Right lobe of liver (tissue), 6 donors: ENCODE data around the gene PLEKHO1. TPM values are rescaled to one million over a fixed set of nuclear protein-coding genes. Genes with fewer than 3 reads are reported as not detected.
"Not testable (repeated sequence)": the region's sequence is repeated elsewhere in the genome, so short reads cannot be mapped to it uniquely, and the experiment has no call there.

Experiments
- ATAC-seq, 4 donors: fragments of 200-7000 bp; cut with Tn5 transposase; one replicate each; pipeline ENCODE4 v1.9.1; 2020; ENCODE audit warnings: mild to moderate bottlenecking in 4 of 4, moderate library complexity in 4 of 4
- DNase-seq, 3 donors: peaks; one replicate each; pipeline ENCODE4 v3.0.0-alpha.2; 2020
- H3K27ac ChIP-seq, 3 donors: fragments of 200-600 bp; one replicate each; pipeline ENCODE4 v1.8.0; 2022
- H3K27me3 ChIP-seq, 2 donors: fragments of 200-600 bp; one replicate each; pipeline ENCODE4 v1.8.0; 2022
- H3K36me3 ChIP-seq, 4 donors: fragments of 200-600 bp; sonication (generic) in 1 of 4; one replicate each; pipeline versions ENCODE4 v1.5.1 to v1.8.0; 2017 to 2022; ENCODE audit warnings: control low read depth in 1 of 4
- H3K4me1 ChIP-seq, 4 donors: fragments of 200-600 bp; sonication (generic) in 1 of 4; one replicate each; pipeline versions ENCODE4 v1.5.1 to v1.8.0; 2017 to 2022; ENCODE audit warnings: control low read depth in 1 of 4
- H3K4me3 ChIP-seq, 3 donors: fragments of 200-600 bp; one replicate each; pipeline ENCODE4 v1.8.0; 2022
- H3K9me3 ChIP-seq, 4 donors: fragments of 200-600 bp; sonication (generic) in 1 of 4; one replicate each; pipeline versions ENCODE4 v1.5.1 to v1.8.0; 2017 to 2022; ENCODE audit warnings: control low read depth in 1 of 4
- CTCF ChIP-seq, 4 donors: fragments of 200-600 bp in 3 of 4; fragments of 450-650 bp in 1 of 4; IDR thresholded peaks; one replicate each; pipeline versions ENCODE4 v1.5.1 to v1.8.0; 2016 to 2022; ENCODE audit warnings: antibody characterized with exemption in 4 of 4, mild to moderate bottlenecking in 2 of 4
- POLR2A ChIP-seq: fragments of 450-650 bp; IDR thresholded peaks from one replicate; pipeline ENCODE4 v1.6.1; 2017; ENCODE audit warnings: antibody characterized with exemption, mild to moderate bottlenecking
- WGBS: methylation state at CpG from one replicate; pipeline ENCODE4 v1.1.6; 2018; ENCODE audit warnings: low coverage, low lambda C conversion rate; ENCODE audit not compliant: insufficient coverage; ENCODE audit errors: missing lambda C conversion rate; 5-methylcytosine and 5-hydroxymethylcytosine counted together
- intact Hi-C, 2 donors: fragments of 100-400 bp; cut with DNase I; formaldehyde crosslinking; loops; one replicate each; pipeline versions ENCODE4 v1.11.2 to v1.14.1; 2022
- total RNA-seq, 6 experiments: library from RNA; depleted of rRNA in 2 of 6; stranded (reverse); fragments of >200 nt in 2 of 6; fragmentation: NEBNext Ultra II Directional in 3 of 6; extraction: Animal tissue kit (Norgen Biotek cat#: 25700) in 3 of 6; gene quantifications; one replicate each; pipeline versions ENCODE4 v1.1.0 to v1.2.4, GENCODE V29; 2016 to 2023
- donor health status: DM: no; HTN: yes; CAD: no.
- donor health status: DM: no; HTN: no; CAD: no.
- donor health status: DM: no; HTN: no; CAD: no.
- donor health status: DM: no; HTN: yes; CAD: no.
- donor health status: DM: no; HTN: yes; CAD: no.

The PLEKHO1 gene
- total RNA-seq, 6 experiments from 2014 or later = 3.4 to 11.7 (median 5.3) TPM

DNA sequence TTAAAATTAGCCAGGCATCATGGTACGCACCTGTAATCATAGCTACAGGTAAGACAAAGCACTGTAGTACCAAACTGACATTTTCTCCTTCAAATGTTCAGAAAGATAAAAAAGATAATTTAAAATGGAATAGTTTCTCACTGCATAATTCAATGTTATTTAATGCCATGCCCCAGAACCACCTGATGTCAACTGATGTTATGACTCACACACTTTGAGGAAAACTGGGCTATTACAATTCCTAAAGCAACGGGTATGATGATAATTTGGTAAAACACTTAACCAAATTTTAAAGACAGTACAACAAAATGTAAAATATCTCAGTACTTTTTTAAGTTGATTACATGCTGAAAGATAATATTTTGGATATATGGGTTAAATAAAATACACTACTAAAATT is 22.9 kb upstream of the PLEKHO1 start:
- H3K36me3 ChIP-seq = no peaks in the 10 kb centered on the region
- 100% methylated on average over 2 of the region's 2 CpGs for WGBS
- no peaks in the 10 kb centered on the region for H3K9me3 ChIP-seq
- H3K27ac ChIP-seq = no peak overlapping the region
- intact Hi-C loops = no loop called here
- TF ChIP-seq CTCF (IDR thresholded peaks at IDR 0.05) = no peak
- TF ChIP-seq POLR2A = no peak
- H3K4me1 ChIP-seq = peaks cover 0 to 4% (median 0%) of the 10 kb centered on the region in 4 donors
- no peaks in the 10 kb centered on the region for H3K27me3 ChIP-seq
- ATAC-seq (no peak), DNase-seq (no peak)
- no peak overlapping the region for H3K4me3 ChIP-seq

DNA sequence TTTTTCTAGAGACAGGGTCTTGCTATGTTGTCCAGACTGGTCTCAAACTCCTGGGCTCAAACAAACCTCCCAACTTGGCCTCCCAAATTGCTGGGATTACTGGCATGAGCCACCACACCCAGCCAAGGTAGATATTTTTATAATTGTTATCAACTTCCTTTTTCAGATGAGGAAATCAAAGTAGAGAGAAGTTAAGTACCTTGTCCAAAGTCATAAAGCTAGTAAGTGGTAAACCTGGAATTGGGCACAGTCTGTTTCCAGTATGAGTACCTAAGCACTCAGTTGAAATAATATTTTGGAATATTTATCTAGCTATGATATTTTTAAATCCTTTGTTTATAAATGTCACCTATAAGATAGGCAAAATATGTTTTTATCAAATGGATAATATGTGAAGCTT is 22.3 kb upstream of the PLEKHO1 start:
- no peaks in the 10 kb centered on the region for H3K9me3 ChIP-seq
- intact Hi-C loops = no loop called here
- no peaks in the 10 kb centered on the region for H3K27me3 ChIP-seq
- ATAC-seq (no peak), DNase-seq (no peak)
- no peak overlapping the region for H3K4me3 ChIP-seq
- no peak overlapping the region for H3K27ac ChIP-seq
- H3K4me1 ChIP-seq = peaks cover 0 to 5% (median 0%) of the 10 kb centered on the region in 4 donors
- H3K36me3 ChIP-seq = no peaks in the 10 kb centered on the region
- TF ChIP-seq CTCF (IDR thresholded peaks at IDR 0.05) (no peak), POLR2A (no peak)

GRCh38 chr1:150127868-150128267 is 21.8 kb upstream of the PLEKHO1 start:
- no peak overlapping the region for H3K4me3 ChIP-seq
- intact Hi-C loops = no loop called here
- no peaks in the 10 kb centered on the region for H3K36me3 ChIP-seq
- H3K9me3 ChIP-seq = no peaks in the 10 kb centered on the region
- DNase-seq (no peak), ATAC-seq (no peak)
- H3K27me3 ChIP-seq = no peaks in the 10 kb centered on the region
- peaks cover 0 to 5% (median 0%) of the 10 kb centered on the region in 4 donors for H3K4me1 ChIP-seq
- TF ChIP-seq CTCF (IDR thresholded peaks at IDR 0.05) = no peak
- TF ChIP-seq POLR2A = no peak
- WGBS = 98% methylated on average over 7 of the region's 7 CpGs
- no peak overlapping the region for H3K27ac ChIP-seq

DNA sequence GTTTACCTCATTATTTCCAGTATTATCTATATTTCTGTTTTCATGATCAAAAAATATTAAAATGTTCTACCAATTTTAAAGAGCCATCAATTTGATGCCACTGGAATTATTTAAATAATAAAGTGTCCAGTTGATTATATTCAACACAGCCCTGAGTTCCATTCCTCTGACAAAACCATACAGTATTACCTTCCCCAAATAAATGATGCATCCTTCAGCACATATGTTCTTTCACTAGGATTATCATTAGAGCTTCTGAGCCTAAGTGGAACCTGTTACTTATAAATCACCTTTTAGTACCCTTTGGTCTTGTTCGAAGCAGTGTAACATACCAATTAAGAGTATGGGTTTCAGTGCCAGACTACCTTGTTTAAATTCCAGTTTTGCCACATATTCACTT is 17.3 kb upstream of the PLEKHO1 start:
- TF ChIP-seq POLR2A = no peak
- no peak overlapping the region for H3K27ac ChIP-seq
- WGBS = 94% methylated on average over 1 of the region's 1 CpG
- intact Hi-C loops = no loop called here
- H3K36me3 ChIP-seq = no peaks in the 10 kb centered on the region
- H3K9me3 ChIP-seq = no peaks in the 10 kb centered on the region
- H3K4me1 ChIP-seq = peaks cover 0 to 5% (median 0%) of the 10 kb centered on the region in 4 donors
- no peaks in the 10 kb centered on the region for H3K27me3 ChIP-seq
- no peak for DNase-seq
- no peak for ATAC-seq
- no peak overlapping the region for H3K4me3 ChIP-seq

DNA sequence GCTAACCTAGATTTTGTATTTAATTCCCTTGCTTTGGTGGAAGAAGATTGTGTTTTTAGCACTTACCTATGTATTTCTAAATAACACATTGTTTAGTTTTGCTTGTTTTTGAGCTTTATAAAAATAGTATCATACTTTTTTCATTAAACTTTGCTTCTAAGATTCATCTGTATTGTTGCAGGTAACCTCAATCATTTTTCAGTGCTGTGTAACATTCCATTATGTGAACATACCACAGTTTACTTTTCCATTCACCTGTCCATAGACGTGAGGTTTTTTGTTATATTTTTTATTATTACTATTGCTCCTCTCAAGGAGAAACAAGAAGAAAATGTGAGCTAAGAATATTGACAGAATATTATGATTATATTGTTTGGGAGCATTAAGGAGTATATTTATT is 15.2 kb upstream of the PLEKHO1 start:
- intact Hi-C loops = no loop called here
- no peak for TF ChIP-seq POLR2A
- no peak for TF ChIP-seq CTCF (IDR thresholded peaks at IDR 0.05)
- 100% methylated on average over 1 of the region's 1 CpG for WGBS
- H3K4me3 ChIP-seq = no peak overlapping the region
- no peak for ATAC-seq
- H3K4me1 ChIP-seq = peaks cover 0 to 5% (median 0%) of the 10 kb centered on the region in 4 donors
- no peaks in the 10 kb centered on the region for H3K9me3 ChIP-seq
- H3K36me3 ChIP-seq = no peaks in the 10 kb centered on the region
- no peak overlapping the region for H3K27ac ChIP-seq
- H3K27me3 ChIP-seq = no peaks in the 10 kb centered on the region
- DNase-seq = no peak

GRCh38 chr1:150135400-150135799 is 14.3 kb upstream of the PLEKHO1 start:
- WGBS = 94% methylated on average over 6 of the region's 6 CpGs
- intact Hi-C loops, H3K9me3 ChIP-seq, ATAC-seq, DNase-seq, H3K27ac ChIP-seq, H3K36me3 ChIP-seq, H3K27me3 ChIP-seq, H3K4me3 ChIP-seq, H3K4me1 ChIP-seq: not testable (repeated sequence)
